IMR-90 (cell line): ENCODE data around the gene FBP1. TPM values are rescaled to one million over a fixed set of nuclear protein-coding genes. Genes with fewer than 3 reads are reported as not detected.

Experiments used
- ATAC-seq: fragments of 200-7000 bp; cut with Tn5 transposase; 2 replicates; pipeline ENCODE4 v1.9.1; 2020; ENCODE audit warnings: low read depth, mild to moderate bottlenecking, moderate library complexity
- BruUV-seq: library from RNA; stranded (reverse); fragments of 400-500 nt; replicated peaks from 2 replicates; lab custom pipeline; 2021; lab: Mats Ljungman, UMichigan
- CTCF ChIA-PET: fragments of 300-600 bp; formaldehyde crosslinking; extraction: SDS; loops from one replicate; lab custom pipeline; 2021; ENCODE audit warnings: antibody characterized with exemption; lab: Yijun Ruan, JAX
- POLR2A ChIA-PET: fragments of 300-600 bp; sonication (Branson Sonifier 250); formaldehyde crosslinking; loops from one replicate; lab custom pipeline; 2022; ENCODE audit warnings: antibody characterized with exemption; ENCODE audit not compliant: unreplicated experiment; lab: Charles Lee
- DNase-seq: peaks from one replicate; pipeline ENCODE4 v3.0.0; 2013
- H2AFZ ChIP-seq: replicated peaks from 2 replicates; pipeline ENCODE3; 2013; ENCODE audit warnings: low read length, mild to moderate bottlenecking; ENCODE audit not compliant: poor library complexity
- H2AK5ac ChIP-seq: 2 replicates; pipeline ENCODE4 v1.6.1; 2013; ENCODE audit warnings: low read depth, low read length, inconsistent platforms
- H2AK9ac ChIP-seq: replicated peaks from 2 replicates; pipeline ENCODE3; 2013; ENCODE audit warnings: mild to moderate bottlenecking, low read depth, low read length, moderate library complexity; ENCODE audit not compliant: poor library complexity
- H2BK120ac ChIP-seq: 2 replicates; pipeline ENCODE4 v1.6.1; 2013; ENCODE audit warnings: low read depth, low read length, inconsistent platforms
- H2BK15ac ChIP-seq: 3 replicates; pipeline ENCODE4 v1.6.1; 2013; ENCODE audit warnings: low read depth, low read length, inconsistent platforms
- H2BK20ac ChIP-seq: 2 replicates; pipeline ENCODE4 v1.6.1; 2013; ENCODE audit warnings: low read depth, mild to moderate bottlenecking, inconsistent platforms, low read length, moderate library complexity
- H2BK5ac ChIP-seq: 2 replicates; pipeline ENCODE4 v1.6.1; 2013; ENCODE audit warnings: mild to moderate bottlenecking, low read depth, low read length, inconsistent platforms; ENCODE audit not compliant: poor library complexity, severe bottlenecking
- H3K14ac ChIP-seq: replicated peaks from 2 replicates; pipeline ENCODE4 v1.6.1; 2013; ENCODE audit warnings: low read depth, low read length, inconsistent platforms
- H3K18ac ChIP-seq: 2 replicates; pipeline ENCODE4 v1.6.1; 2013; ENCODE audit warnings: low read depth, low read length, control low read depth
- H3K23ac ChIP-seq: 2 replicates; pipeline ENCODE4 v1.6.1; 2013; ENCODE audit warnings: low read depth, low read length, inconsistent platforms
- H3K27ac ChIP-seq: 2 replicates; pipeline ENCODE4 v1.5.1; 2013; ENCODE audit warnings: mild to moderate bottlenecking, control low read depth, low read length; ENCODE audit not compliant: insufficient read depth
- H3K27me3 ChIP-seq: 2 replicates; pipeline ENCODE4 v1.6.1; 2013; ENCODE audit warnings: low read length; ENCODE audit not compliant: control insufficient read depth, insufficient read depth
- H3K36me3 ChIP-seq: 2 replicates; pipeline ENCODE4 v1.6.1; 2013; ENCODE audit warnings: low read length, mixed read lengths; ENCODE audit not compliant: control insufficient read depth, insufficient read depth
- H3K4ac ChIP-seq: 2 replicates; pipeline ENCODE4 v1.6.1; 2013; ENCODE audit warnings: low read depth, low read length, inconsistent platforms
- H3K4me1 ChIP-seq: 2 replicates; pipeline ENCODE4 v1.6.1; 2013; ENCODE audit warnings: low read length, mixed read lengths; ENCODE audit not compliant: control insufficient read depth, insufficient read depth
- H3K4me2 ChIP-seq: 2 replicates; pipeline ENCODE4 v1.6.1; 2013; ENCODE audit warnings: low read depth, mild to moderate bottlenecking, control low read depth, low read length, moderate library complexity
- H3K4me3 ChIP-seq: 2 replicates; pipeline ENCODE4 v1.5.1; 2013; ENCODE audit warnings: low read depth, mild to moderate bottlenecking, control low read depth, low read length, moderate library complexity; ENCODE audit not compliant: insufficient read depth
- H3K56ac ChIP-seq: 2 replicates; pipeline ENCODE4 v1.6.1; 2013; ENCODE audit warnings: low read length, inconsistent platforms; ENCODE audit not compliant: insufficient read depth; ENCODE audit errors: extremely low read depth
- H3K79me1 ChIP-seq, 2 experiments: 2 replicates each; pipeline ENCODE4 v1.6.1; 2013; ENCODE audit warnings: low read length in 2 of 2, inconsistent platforms in 1 of 2, low read depth in 1 of 2
- H3K9ac ChIP-seq: 2 replicates; pipeline ENCODE4 v1.6.1; 2013; ENCODE audit warnings: low read depth, low read length, control low read depth
- H3K9me1 ChIP-seq: 2 replicates; pipeline ENCODE4 v1.6.1; 2013; ENCODE audit warnings: low read length, inconsistent platforms; ENCODE audit not compliant: insufficient read depth
- H3K9me3 ChIP-seq: 2 replicates; pipeline ENCODE4 v1.6.1; 2013; ENCODE audit warnings: low read length; ENCODE audit not compliant: control insufficient read depth, insufficient read depth
- H4K20me1 ChIP-seq: 2 replicates; pipeline ENCODE4 v1.6.1; 2013; ENCODE audit warnings: low read length, inconsistent platforms; ENCODE audit not compliant: insufficient read depth
- H4K5ac ChIP-seq: 2 replicates; pipeline ENCODE4 v1.6.1; 2013; ENCODE audit warnings: mild to moderate bottlenecking, low read depth, low read length, control low read depth
- H4K8ac ChIP-seq, 2 experiments: 2 replicates each; pipeline ENCODE4 v1.6.1; 2013; ENCODE audit warnings: low read depth in 2 of 2, low read length in 2 of 2, control low read depth in 1 of 2, inconsistent platforms in 1 of 2
- H4K91ac ChIP-seq: 2 replicates; pipeline ENCODE4 v1.6.1; 2013; ENCODE audit warnings: low read depth, low read length, inconsistent platforms; ENCODE audit not compliant: insufficient read depth
- BHLHE40 ChIP-seq: fragments of 150-350 bp; IDR thresholded peaks from 2 replicates; pipeline ENCODE4 v1.6.1; 2016; ENCODE audit warnings: mild to moderate bottlenecking, low read depth, low read length
- CEBPB ChIP-seq: IDR thresholded peaks from 2 replicates; pipeline ENCODE4 v1.6.1; 2012; ENCODE audit warnings: low read depth, low read length, improper control_type of control experiment
- CHD1 ChIP-seq: IDR thresholded peaks from 2 replicates; pipeline ENCODE4 v1.6.1; 2012; ENCODE audit warnings: low read depth, low read length, improper control_type of control experiment
- FOS ChIP-seq: fragments of 150-350 bp; IDR thresholded peaks from 2 replicates; pipeline ENCODE4 v1.6.1; 2016; ENCODE audit warnings: low read depth, low read length
- MAFK ChIP-seq: IDR thresholded peaks from 2 replicates; pipeline ENCODE4 v1.6.1; 2012; ENCODE audit warnings: low read depth, low read length, improper control_type of control experiment
- MAZ ChIP-seq: IDR thresholded peaks from 2 replicates; pipeline ENCODE4 v1.6.1; 2012; ENCODE audit warnings: low read depth, mild to moderate bottlenecking, low read length, improper control_type of control experiment, moderate library complexity, borderline replicate concordance
- MXI1 ChIP-seq: IDR thresholded peaks from 2 replicates; pipeline ENCODE4 v1.6.1; 2012; ENCODE audit warnings: low read depth, mild to moderate bottlenecking, low read length, moderate library complexity, borderline replicate concordance
- NFE2L2 ChIP-seq: fragments of 150-350 bp; IDR thresholded peaks from 2 replicates; pipeline ENCODE4 v1.6.1; 2016; ENCODE audit warnings: low read depth, mild to moderate bottlenecking, low read length
- POLR2A ChIP-seq: IDR thresholded peaks from 2 replicates; pipeline ENCODE4 v1.6.1; 2012; ENCODE audit warnings: mild to moderate bottlenecking, low read depth, low read length
- RAD21 ChIP-seq: IDR thresholded peaks from 2 replicates; pipeline ENCODE4 v1.6.1; 2012; ENCODE audit warnings: low read length, improper control_type of control experiment
- RCOR1 ChIP-seq: IDR thresholded peaks from 2 replicates; pipeline ENCODE4 v1.6.1; 2012; ENCODE audit warnings: mild to moderate bottlenecking, low read length, improper control_type of control experiment; ENCODE audit not compliant: insufficient replicate concordance
- RFX5 ChIP-seq: IDR thresholded peaks from 2 replicates; pipeline ENCODE4 v1.8.0; 2012; ENCODE audit warnings: low read depth, mild to moderate bottlenecking, low read length, moderate library complexity
- SMC3 ChIP-seq: fragments of 150-350 bp; IDR thresholded peaks from 2 replicates; pipeline ENCODE4 v1.6.1; 2016; ENCODE audit warnings: low read depth, mild to moderate bottlenecking, antibody characterized with exemption, low read length, moderate library complexity
- WGBS, 2 experiments: methylation state at CpG; one replicate each; pipeline versions ENCODE4 v1.1.5 to v1.1.7; 2013; ENCODE audit warnings: missing lambda C conversion rate in 2 of 2; ENCODE audit not compliant: insufficient read length in 1 of 2; ENCODE audit errors: extremely low coverage in 2 of 2; 5-methylcytosine and 5-hydroxymethylcytosine counted together
- dilution Hi-C: fragments of 300-500 bp; cut with HindIII; formaldehyde crosslinking; loops from one replicate; pipeline ENCODE4 v1.14.3; 2018; ENCODE audit warnings: low sequenced_read_pairs; ENCODE audit not compliant: unreplicated experiment
- in situ Hi-C: fragments of 300-500 bp; cut with MboI; formaldehyde crosslinking; loops from 3 replicates; pipeline ENCODE4 v1.14.3; 2019; ENCODE audit warnings: low sequenced_read_pairs, inconsistent platforms, mixed read lengths
- intact Hi-C: fragments of 100-400 bp; cut with micrococcal nuclease; formaldehyde crosslinking; loops from 2 replicates; pipeline ENCODE4 v1.10.0; 2022
- polyA plus RNA-seq, 3 experiments: library from polyadenylated mRNA; depleted of rRNA; stranded (reverse); fragments of >200 nt; gene quantifications; 2 replicates each; pipeline ENCODE4 v1.2.3, GENCODE V29; 2012; ENCODE audit warnings: low replicate concordance in 1 of 3
- total RNA-seq: library from RNA; depleted of rRNA; stranded (reverse); fragments of >200 nt; gene quantifications from 2 replicates; pipeline ENCODE4 v1.2.3, GENCODE V29; 2012
- TF ChIP-seq, protein P1 (sequence below): conservative IDR thresholded peaks from 2 replicates; pipeline ENCODE4 v1.5.1; 2012; ENCODE audit warnings: mild to moderate bottlenecking, low read depth, low read length, improper control_type of control experiment
- TF ChIP-seq, protein P2 (sequence below): fragments of 150-350 bp; IDR thresholded peaks from 2 replicates; pipeline ENCODE4 v1.6.1; 2017; ENCODE audit warnings: mild to moderate bottlenecking, antibody characterized with exemption, low read length, low read depth
- TF ChIP-seq, protein P3 (sequence below): fragments of 150-350 bp; IDR thresholded peaks from 2 replicates; pipeline ENCODE4 v1.6.1; 2016; ENCODE audit warnings: low read depth, mild to moderate bottlenecking, low read length, moderate library complexity, borderline replicate concordance

Gene FBP1
- total and polyA plus RNA-seq, 2 of the 4 experiments (the other 2 are of a cell fraction), result not detected

DNA sequence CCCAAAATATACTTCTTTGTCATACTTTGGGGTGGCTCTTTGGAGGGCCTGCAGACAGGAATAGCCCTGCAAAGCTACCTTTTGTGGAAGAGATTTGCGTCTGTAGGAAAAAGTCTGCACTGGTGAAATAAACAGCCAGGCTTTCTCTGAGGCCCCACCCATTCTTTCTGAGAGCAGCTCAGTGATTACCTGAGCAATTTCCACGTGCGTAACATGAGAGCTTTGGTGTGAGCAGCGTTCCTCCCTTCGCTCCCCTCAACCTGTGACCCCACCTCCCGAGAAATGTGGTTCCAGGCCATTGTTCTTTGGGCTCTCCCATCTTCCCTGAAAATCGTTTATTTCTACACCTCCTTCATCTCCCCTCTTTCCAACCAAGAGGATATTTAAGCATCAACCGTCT is 23.8 kb upstream of the FBP1 start:
- Histone ChIP-seq H3K79me1 (no peaks in the 10 kb centered on the region), H3K36me3 (no peaks in the 10 kb centered on the region), H3K9me3 (no peaks in the 10 kb centered on the region), H3K9me1 (no peaks in the 10 kb centered on the region), H3K4me3 (no peak overlapping the region), H3K4me1 (no peaks in the 10 kb centered on the region), H3K4me2 (no peak overlapping the region), H3K56ac (no peak overlapping the region), H3K9ac (no peak overlapping the region), H3K27me3 (peaks cover 19% of the 10 kb centered on the region), H3K23ac (no peak overlapping the region), H3K27ac (no peak overlapping the region), H2AFZ (no peak overlapping the region), H4K8ac (no peak overlapping the region), H2BK5ac (no peak overlapping the region), H2BK15ac (no peak overlapping the region), H2AK5ac (no peak overlapping the region), H2AK9ac (no peak overlapping the region), H3K14ac (no peak overlapping the region), H3K18ac (no peak overlapping the region), H3K4ac (no peak overlapping the region), H4K20me1 (no peaks in the 10 kb centered on the region), H4K5ac (no peak overlapping the region), H2BK120ac (no peak overlapping the region), H4K91ac (no peak overlapping the region), H2BK20ac (no peak overlapping the region)
- CTCF ChIA-PET, result no interaction called here
- intact Hi-C loops (loop anchor here (10.0 kb wide), 1 partner anchor 602 kb away; no protein-coding TSS in a partner anchor), dilution Hi-C loops (no loop called here), in situ Hi-C loops (loop anchor here (10.0 kb wide), 1 partner anchor 1552 kb away; no protein-coding TSS in a partner anchor)
- no peak for DNase-seq
- ATAC-seq, result no peak
- TF ChIP-seq POLR2A (no peak), RAD21 (no peak), NFE2L2 (no peak), BHLHE40 (no peak), MAZ (no peak), RCOR1 (no peak), CEBPB (no peak), MXI1 (no peak), FOS (no peak), CHD1 (no peak), RFX5 (no peak), SMC3 (no peak), MAFK (no peak)
- TF ChIP-seq, protein P1, sequence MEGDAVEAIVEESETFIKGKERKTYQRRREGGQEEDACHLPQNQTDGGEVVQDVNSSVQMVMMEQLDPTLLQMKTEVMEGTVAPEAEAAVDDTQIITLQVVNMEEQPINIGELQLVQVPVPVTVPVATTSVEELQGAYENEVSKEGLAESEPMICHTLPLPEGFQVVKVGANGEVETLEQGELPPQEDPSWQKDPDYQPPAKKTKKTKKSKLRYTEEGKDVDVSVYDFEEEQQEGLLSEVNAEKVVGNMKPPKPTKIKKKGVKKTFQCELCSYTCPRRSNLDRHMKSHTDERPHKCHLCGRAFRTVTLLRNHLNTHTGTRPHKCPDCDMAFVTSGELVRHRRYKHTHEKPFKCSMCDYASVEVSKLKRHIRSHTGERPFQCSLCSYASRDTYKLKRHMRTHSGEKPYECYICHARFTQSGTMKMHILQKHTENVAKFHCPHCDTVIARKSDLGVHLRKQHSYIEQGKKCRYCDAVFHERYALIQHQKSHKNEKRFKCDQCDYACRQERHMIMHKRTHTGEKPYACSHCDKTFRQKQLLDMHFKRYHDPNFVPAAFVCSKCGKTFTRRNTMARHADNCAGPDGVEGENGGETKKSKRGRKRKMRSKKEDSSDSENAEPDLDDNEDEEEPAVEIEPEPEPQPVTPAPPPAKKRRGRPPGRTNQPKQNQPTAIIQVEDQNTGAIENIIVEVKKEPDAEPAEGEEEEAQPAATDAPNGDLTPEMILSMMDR, result no peak
- TF ChIP-seq, protein P2, sequence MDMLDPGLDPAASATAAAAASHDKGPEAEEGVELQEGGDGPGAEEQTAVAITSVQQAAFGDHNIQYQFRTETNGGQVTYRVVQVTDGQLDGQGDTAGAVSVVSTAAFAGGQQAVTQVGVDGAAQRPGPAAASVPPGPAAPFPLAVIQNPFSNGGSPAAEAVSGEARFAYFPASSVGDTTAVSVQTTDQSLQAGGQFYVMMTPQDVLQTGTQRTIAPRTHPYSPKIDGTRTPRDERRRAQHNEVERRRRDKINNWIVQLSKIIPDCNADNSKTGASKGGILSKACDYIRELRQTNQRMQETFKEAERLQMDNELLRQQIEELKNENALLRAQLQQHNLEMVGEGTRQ, result no peak
- TF ChIP-seq, protein P3, sequence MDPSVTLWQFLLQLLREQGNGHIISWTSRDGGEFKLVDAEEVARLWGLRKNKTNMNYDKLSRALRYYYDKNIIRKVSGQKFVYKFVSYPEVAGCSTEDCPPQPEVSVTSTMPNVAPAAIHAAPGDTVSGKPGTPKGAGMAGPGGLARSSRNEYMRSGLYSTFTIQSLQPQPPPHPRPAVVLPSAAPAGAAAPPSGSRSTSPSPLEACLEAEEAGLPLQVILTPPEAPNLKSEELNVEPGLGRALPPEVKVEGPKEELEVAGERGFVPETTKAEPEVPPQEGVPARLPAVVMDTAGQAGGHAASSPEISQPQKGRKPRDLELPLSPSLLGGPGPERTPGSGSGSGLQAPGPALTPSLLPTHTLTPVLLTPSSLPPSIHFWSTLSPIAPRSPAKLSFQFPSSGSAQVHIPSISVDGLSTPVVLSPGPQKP, result no peak
- POLR2A ChIA-PET, result no interaction called here
- 67% methylated on average over 7 of the region's 8 CpGs; no CpG with 5 or more reads in 1 of the 2 experiments for WGBS, 2 experiments
- BruUV-seq, result no TSS peak
